Activated T-cell treated with anti-CD3 and anti-CD28 coated beads, Interleukin-2, amount 50 U/mL, for 24 hours (primary cell): ENCODE results near the gene KIF25.

Experiments
- DNase-seq: peaks from one replicate; pipeline ENCODE4 v3.0.0-alpha.2; 2020
- H3K27ac Mint-ChIP-seq: 2 replicates; pipeline ENCODE4 v1.8.0; 2020; ENCODE audit warnings: mild to moderate bottlenecking, mixed read lengths
- H3K27me3 Mint-ChIP-seq: 2 replicates; pipeline ENCODE4 v1.8.0; 2020; ENCODE audit warnings: mixed read lengths
- H3K36me3 Mint-ChIP-seq: 2 replicates; pipeline ENCODE4 v1.8.0; 2020; ENCODE audit warnings: low read depth, mixed read lengths
- H3K4me1 Mint-ChIP-seq: 2 replicates; pipeline ENCODE4 v1.8.0; 2020; ENCODE audit warnings: low read depth, mixed read lengths
- H3K4me3 Mint-ChIP-seq: 2 replicates; pipeline ENCODE4 v1.8.0; 2020; ENCODE audit warnings: mild to moderate bottlenecking, moderate library complexity, mixed read lengths
- H3K9me3 Mint-ChIP-seq: 2 replicates; pipeline ENCODE4 v1.8.0; 2020; ENCODE audit warnings: mixed read lengths

Gene KIF25

GRCh38 chr6:168039301-168039700 lies 41.8 kb downstream of the KIF25 start:
- H3K4me3 Mint-ChIP-seq = no peak overlapping the region
- H3K27me3 Mint-ChIP-seq = peaks cover 41% of the 10 kb centered on the region
- H3K9me3 Mint-ChIP-seq = peaks cover 22% of the 10 kb centered on the region
- no peak overlapping the region for H3K27ac Mint-ChIP-seq
- peaks cover 13% of the 10 kb centered on the region for H3K4me1 Mint-ChIP-seq
- H3K36me3 Mint-ChIP-seq = peaks cover 4% of the 10 kb centered on the region
- DNase-seq = no peak

- Mint-ChIP-seq H3K4me3 (no peak overlapping the region), H3K36me3 (peaks cover 4% of the 10 kb centered on the region), H3K9me3 (peaks cover 22% of the 10 kb centered on the region), H3K27ac (no peak overlapping the region), H3K4me1 (peaks cover 11% of the 10 kb centered on the region), H3K27me3 (peaks cover 36% of the 10 kb centered on the region)
- DNase-seq = no peak
Observed at GRCh38 chr6:168039849-168040248, 42.4 kb downstream of the KIF25 start.

- H3K9me3 Mint-ChIP-seq = peaks cover 22% of the 10 kb centered on the region
- peaks cover 4% of the 10 kb centered on the region for H3K36me3 Mint-ChIP-seq
- peaks cover 2% of the 10 kb centered on the region for H3K4me1 Mint-ChIP-seq
- DNase-seq = no peak
- peaks cover 24% of the 10 kb centered on the region for H3K27me3 Mint-ChIP-seq
- no peak overlapping the region for H3K27ac Mint-ChIP-seq
- H3K4me3 Mint-ChIP-seq = no peak overlapping the region
Observed at GRCh38 chr6:168040856-168041496, 43.5 kb downstream of the KIF25 start.

- peaks cover 22% of the 10 kb centered on the region for H3K9me3 Mint-ChIP-seq
- no peaks in the 10 kb centered on the region for H3K4me1 Mint-ChIP-seq
- H3K27me3 Mint-ChIP-seq = peaks cover 16% of the 10 kb centered on the region
- peaks cover 4% of the 10 kb centered on the region for H3K36me3 Mint-ChIP-seq
- H3K27ac Mint-ChIP-seq = no peak overlapping the region
- no peak overlapping the region for H3K4me3 Mint-ChIP-seq
- DNase-seq = peak; percentile 18
Observed at GRCh38 chr6:168041928-168042327, 44.5 kb downstream of the KIF25 start.

- Mint-ChIP-seq H3K4me3 (no peak overlapping the region), H3K36me3 (peaks cover 4% of the 10 kb centered on the region), H3K27ac (no peak overlapping the region), H3K9me3 (peaks cover 22% of the 10 kb centered on the region), H3K4me1 (no peaks in the 10 kb centered on the region), H3K27me3 (peaks cover 9% of the 10 kb centered on the region)
- DNase-seq = no peak
Observed at GRCh38 chr6:168042426-168043192, 45.1 kb downstream of the KIF25 start.

GRCh38 chr6:168043193-168043847 lies 45.8 kb downstream of the KIF25 start:
- Mint-ChIP-seq H3K27me3 (peaks cover 2% of the 10 kb centered on the region), H3K4me3 (no peak overlapping the region), H3K9me3 (peaks cover 16% of the 10 kb centered on the region), H3K4me1 (no peaks in the 10 kb centered on the region), H3K27ac (no peak overlapping the region), H3K36me3 (peaks cover 4% of the 10 kb centered on the region)
- no peak for DNase-seq

GRCh38 chr6:168043848-168044415 lies 46.5 kb downstream of the KIF25 start:
- no peak overlapping the region for H3K4me3 Mint-ChIP-seq
- H3K27me3 Mint-ChIP-seq = no peaks in the 10 kb centered on the region
- no peak for DNase-seq
- H3K27ac Mint-ChIP-seq = no peak overlapping the region
- peaks cover 2% of the 10 kb centered on the region for H3K36me3 Mint-ChIP-seq
- H3K4me1 Mint-ChIP-seq = no peaks in the 10 kb centered on the region
- peaks cover 11% of the 10 kb centered on the region for H3K9me3 Mint-ChIP-seq

- Mint-ChIP-seq H3K36me3 (peaks cover under 1% of the 10 kb centered on the region), H3K4me1 (no peaks in the 10 kb centered on the region), H3K4me3 (no peak overlapping the region), H3K9me3 (peaks cover 7% of the 10 kb centered on the region), H3K27ac (no peak overlapping the region), H3K27me3 (no peaks in the 10 kb centered on the region)
- no peak for DNase-seq
Observed at GRCh38 chr6:168044521-168045130, 47.2 kb downstream of the KIF25 start.

GRCh38 chr6:168045141-168045691 lies 47.7 kb downstream of the KIF25 start:
- Mint-ChIP-seq H3K27me3 (no peaks in the 10 kb centered on the region), H3K4me1 (no peaks in the 10 kb centered on the region), H3K4me3 (no peak overlapping the region), H3K9me3 (peaks cover 2% of the 10 kb centered on the region), H3K36me3 (no peaks in the 10 kb centered on the region), H3K27ac (no peak overlapping the region)
- DNase-seq = no peak

- no peak for DNase-seq
- Mint-ChIP-seq H3K4me1 (no peaks in the 10 kb centered on the region), H3K9me3 (no peaks in the 10 kb centered on the region), H3K36me3 (no peaks in the 10 kb centered on the region), H3K4me3 (no peak overlapping the region), H3K27ac (no peak overlapping the region), H3K27me3 (no peaks in the 10 kb centered on the region)
Observed at GRCh38 chr6:168045706-168046620, 48.5 kb downstream of the KIF25 start.

- Mint-ChIP-seq H3K36me3 (no peaks in the 10 kb centered on the region), H3K4me1 (no peaks in the 10 kb centered on the region), H3K27me3 (no peaks in the 10 kb centered on the region), H3K9me3 (no peaks in the 10 kb centered on the region), H3K27ac (no peak overlapping the region), H3K4me3 (no peak overlapping the region)
- no peak for DNase-seq
Observed at GRCh38 chr6:168046696-168047095, 49.2 kb downstream of the KIF25 start.

GRCh38 chr6:168047841-168048723 lies 50.6 kb downstream of the KIF25 start:
- H3K4me3 Mint-ChIP-seq = no peak overlapping the region
- H3K4me1 Mint-ChIP-seq = no peaks in the 10 kb centered on the region
- no peak for DNase-seq
- no peaks in the 10 kb centered on the region for H3K9me3 Mint-ChIP-seq
- no peak overlapping the region for H3K27ac Mint-ChIP-seq
- no peaks in the 10 kb centered on the region for H3K27me3 Mint-ChIP-seq
- no peaks in the 10 kb centered on the region for H3K36me3 Mint-ChIP-seq

GRCh38 chr6:168048724-168049025 lies 51.2 kb downstream of the KIF25 start:
- Mint-ChIP-seq H3K27ac (no peak overlapping the region), H3K9me3 (no peaks in the 10 kb centered on the region), H3K4me3 (no peak overlapping the region), H3K27me3 (no peaks in the 10 kb centered on the region), H3K36me3 (no peaks in the 10 kb centered on the region), H3K4me1 (no peaks in the 10 kb centered on the region)
- no peak for DNase-seq
